ENCODE data around the gene SS18L1. TPM values are rescaled to one million over a fixed set of nuclear protein-coding genes. Genes with fewer than 3 reads are reported as not detected.

Gene SS18L1
- total RNA-seq, 1 experiment from 2014 or later, result 28.1 TPM

DNA sequence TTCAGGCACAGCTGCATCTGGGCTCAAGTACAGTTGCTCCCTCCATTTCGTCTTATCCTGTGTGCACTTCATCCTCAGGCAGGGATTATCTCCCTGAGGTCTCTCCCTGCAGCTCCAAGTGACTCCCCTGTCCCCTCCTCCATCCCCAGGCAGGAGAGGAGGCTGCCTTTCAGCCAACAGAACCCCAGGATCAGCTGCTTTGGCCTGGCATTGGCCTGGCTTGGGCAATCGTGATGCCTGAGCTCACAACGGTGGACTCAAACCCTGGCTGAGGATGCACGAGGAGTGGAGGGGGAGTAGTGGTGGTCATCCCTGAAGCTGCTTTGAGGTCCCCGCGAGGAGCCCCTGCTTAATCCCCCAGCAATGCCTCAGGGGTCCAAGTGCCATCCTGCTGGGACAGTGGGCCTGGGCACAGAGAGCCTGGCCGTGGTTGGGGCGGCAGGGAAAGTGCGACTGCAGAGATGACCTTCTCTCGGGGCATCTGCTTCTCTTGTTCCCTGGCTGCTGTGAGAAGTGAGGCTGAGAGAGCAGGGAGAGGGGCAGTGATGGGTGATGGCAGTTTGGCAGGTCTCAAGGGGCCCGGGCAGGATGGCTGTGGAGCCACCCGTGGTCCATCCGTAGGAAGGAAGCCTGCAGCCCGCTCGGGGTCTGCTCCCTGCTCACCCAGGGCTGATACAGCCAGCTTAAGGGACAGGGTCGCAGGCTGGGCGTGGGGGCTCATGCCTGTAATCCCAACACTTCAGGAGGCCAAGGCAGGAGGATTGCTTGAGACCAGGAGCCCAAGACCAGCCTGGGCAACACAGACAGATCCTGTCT is 82.5 kb downstream of the SS18L1 start (continued):
- no peak for TF ChIP-seq REST (IDR thresholded peaks at IDR 0.05; ENCODE audit: low read depth)

DNA sequence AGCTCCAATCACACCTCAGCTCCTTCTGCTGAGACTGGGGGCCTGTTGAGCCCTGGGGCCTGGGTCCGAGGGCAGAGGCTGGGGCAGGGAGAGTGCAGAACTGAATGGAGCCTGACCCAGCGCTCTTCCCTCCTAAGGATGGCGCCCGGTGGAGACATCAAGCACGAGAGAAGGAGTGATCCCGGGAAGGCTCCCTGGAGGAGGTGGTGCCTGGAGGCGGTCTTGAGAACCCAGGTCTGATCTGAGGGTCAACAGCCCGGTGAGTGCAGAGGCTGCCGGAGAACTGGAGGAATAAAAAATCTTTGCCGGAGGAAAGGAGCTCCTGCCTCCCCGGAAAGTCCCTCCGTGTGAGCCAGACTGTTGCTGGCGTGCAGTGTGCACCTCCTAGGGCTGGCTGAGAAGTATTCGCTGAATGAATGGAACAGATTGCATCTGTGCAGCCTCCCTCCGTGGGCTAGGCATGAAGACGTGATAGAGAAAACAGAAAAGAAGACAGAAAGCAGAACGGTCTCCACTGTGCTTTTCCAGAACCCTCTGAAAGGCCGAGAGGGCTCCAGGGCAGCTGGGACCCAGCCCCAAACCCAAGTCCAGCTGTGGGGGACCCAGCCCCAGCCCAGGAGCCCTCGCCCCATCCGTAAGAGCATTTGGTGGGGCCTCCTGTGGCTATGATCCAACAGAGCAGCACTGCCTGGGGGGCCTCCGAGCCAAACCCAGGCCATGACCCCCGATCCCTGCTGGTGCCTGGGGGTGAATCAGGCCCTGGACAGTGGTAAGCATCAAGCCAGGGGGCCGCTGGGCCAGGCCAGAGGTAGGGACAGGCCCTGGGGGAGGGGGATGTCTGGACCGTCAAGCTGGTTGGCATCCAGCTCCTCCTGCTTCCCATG is 83.4 kb downstream of the SS18L1 start:
- DNase-seq (ENCODE audit: low read depth, low spot score), result no peak
- no peak overlapping the region for H3K9ac ChIP-seq (ENCODE audit: low read length)
- H3K36me3 ChIP-seq (ENCODE audit: control insufficient read depth in 1 of 2, insufficient read depth in 2 of 2, low read length in 2 of 2), result no peaks in the 10 kb centered on the region
- H3K27ac ChIP-seq (ENCODE audit: low read depth, low read length), result no peak overlapping the region
- no peaks in the 10 kb centered on the region for H3K9me2 ChIP-seq (ENCODE audit: insufficient read depth)
- peaks cover 16% of the 10 kb centered on the region; the same call in 1 of the 2 replicates for H3K27me3 ChIP-seq (ENCODE audit: insufficient read depth, low read length)
- no peak overlapping the region for H2AFZ ChIP-seq (ENCODE audit: low read depth, low read length, poor library complexity, severe bottlenecking)
- H3K4me2 ChIP-seq (ENCODE audit: low read length), result no peak overlapping the region
- peaks cover 0 to 8% of the 10 kb centered on the region in 2 experiments; a peak in 1 of 4 replicates for H3K4me1 ChIP-seq (ENCODE audit: control insufficient read depth in 1 of 2, insufficient read depth in 2 of 2, low read length in 2 of 2)
- ChIA-PET RAD21 (ENCODE audit: low non-redundant PET in 1 of 2, low total read pairs in 2 of 2, uncharacterized antibody in 2 of 2, unreplicated experiment in 2 of 2) (no interaction called here), CTCF (no interaction called here), POLR2A (no interaction called here)
- H3K9me3 ChIP-seq (ENCODE audit: control insufficient read depth in 1 of 2, insufficient read depth in 1 of 2, low read depth in 1 of 2, low read length in 2 of 2), result no peaks in the 10 kb centered on the region
- no peaks in the 10 kb centered on the region for H4K20me1 ChIP-seq (ENCODE audit: insufficient read depth)
- no peak for TF ChIP-seq POLR2A (IDR thresholded peaks at IDR 0.05; ENCODE audit: borderline replicate concordance, extremely low read depth, insufficient read depth, insufficient read length)
- no peak for TF ChIP-seq TCF7L2 (IDR thresholded peaks at IDR 0.05; ENCODE audit: borderline replicate concordance, extremely low read depth, insufficient read depth, insufficient read length)
- TF ChIP-seq RAD21 (IDR thresholded peaks at IDR 0.05; ENCODE audit: low read depth), result no peak
- TF ChIP-seq ELF1 (IDR thresholded peaks at IDR 0.05; ENCODE audit: borderline replicate concordance, low read depth), result no peak
- TF ChIP-seq FOSL1 (IDR thresholded peaks at IDR 0.05; ENCODE audit: low read depth), result no peak
- no peak for TF ChIP-seq ZFX (IDR thresholded peaks at IDR 0.05)
- no peak for TF ChIP-seq ZNF274 (IDR thresholded peaks at IDR 0.05; ENCODE audit: low read depth, low read length)
- TF ChIP-seq SRF (IDR thresholded peaks at IDR 0.05; ENCODE audit: low read depth), result no peak
- TF ChIP-seq, protein P1, sequence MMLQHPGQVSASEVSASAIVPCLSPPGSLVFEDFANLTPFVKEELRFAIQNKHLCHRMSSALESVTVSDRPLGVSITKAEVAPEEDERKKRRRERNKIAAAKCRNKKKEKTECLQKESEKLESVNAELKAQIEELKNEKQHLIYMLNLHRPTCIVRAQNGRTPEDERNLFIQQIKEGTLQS (IDR thresholded peaks at IDR 0.05), result no peak
- TF ChIP-seq, protein P2, sequence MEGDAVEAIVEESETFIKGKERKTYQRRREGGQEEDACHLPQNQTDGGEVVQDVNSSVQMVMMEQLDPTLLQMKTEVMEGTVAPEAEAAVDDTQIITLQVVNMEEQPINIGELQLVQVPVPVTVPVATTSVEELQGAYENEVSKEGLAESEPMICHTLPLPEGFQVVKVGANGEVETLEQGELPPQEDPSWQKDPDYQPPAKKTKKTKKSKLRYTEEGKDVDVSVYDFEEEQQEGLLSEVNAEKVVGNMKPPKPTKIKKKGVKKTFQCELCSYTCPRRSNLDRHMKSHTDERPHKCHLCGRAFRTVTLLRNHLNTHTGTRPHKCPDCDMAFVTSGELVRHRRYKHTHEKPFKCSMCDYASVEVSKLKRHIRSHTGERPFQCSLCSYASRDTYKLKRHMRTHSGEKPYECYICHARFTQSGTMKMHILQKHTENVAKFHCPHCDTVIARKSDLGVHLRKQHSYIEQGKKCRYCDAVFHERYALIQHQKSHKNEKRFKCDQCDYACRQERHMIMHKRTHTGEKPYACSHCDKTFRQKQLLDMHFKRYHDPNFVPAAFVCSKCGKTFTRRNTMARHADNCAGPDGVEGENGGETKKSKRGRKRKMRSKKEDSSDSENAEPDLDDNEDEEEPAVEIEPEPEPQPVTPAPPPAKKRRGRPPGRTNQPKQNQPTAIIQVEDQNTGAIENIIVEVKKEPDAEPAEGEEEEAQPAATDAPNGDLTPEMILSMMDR (IDR thresholded peaks at IDR 0.05 in 2 of 3, conservative IDR thresholded peaks at IDR 0.05 in 1 of 3; ENCODE audit: borderline replicate concordance in 1 of 3, insufficient read depth in 1 of 3, low read depth in 2 of 3, low read length in 2 of 3), result no peak
- TF ChIP-seq CEBPB (IDR thresholded peaks at IDR 0.05; ENCODE audit: low read depth), result no peak
- no peak for TF ChIP-seq JUND (IDR thresholded peaks at IDR 0.05)
- TF ChIP-seq YY1 (IDR thresholded peaks at IDR 0.05; ENCODE audit: extremely low read depth, insufficient replicate concordance, low read depth, low read length), result no peak
- TF ChIP-seq CBX3 (IDR thresholded peaks at IDR 0.05; ENCODE audit: low read depth), result no peak
- no TSS peak for BruUV-seq (replicated peaks)
- H3K79me2 ChIP-seq (ENCODE audit: insufficient read depth, low read length), result no peaks in the 10 kb centered on the region
- intact Hi-C loops (cut with micrococcal nuclease), result no loop called here
- no peak overlapping the region for H3K4me3 ChIP-seq (replicated peaks in 1 of 2; ENCODE audit: low read depth in 1 of 2, low read length in 2 of 2)
- ATAC-seq, result no peak

Measured in HCT116 (cell line).